GM21381 (cell line): ENCODE data around the gene POP4.

Source experiments
- ATAC-seq: cut with Tn5 transposase; IDR thresholded peaks from one replicate; pipeline ENCODE4 v1.9.1; 2021; ENCODE audit warnings: mild to moderate bottlenecking, moderate library complexity; ENCODE audit not compliant: unreplicated experiment

The POP4 gene

DNA sequence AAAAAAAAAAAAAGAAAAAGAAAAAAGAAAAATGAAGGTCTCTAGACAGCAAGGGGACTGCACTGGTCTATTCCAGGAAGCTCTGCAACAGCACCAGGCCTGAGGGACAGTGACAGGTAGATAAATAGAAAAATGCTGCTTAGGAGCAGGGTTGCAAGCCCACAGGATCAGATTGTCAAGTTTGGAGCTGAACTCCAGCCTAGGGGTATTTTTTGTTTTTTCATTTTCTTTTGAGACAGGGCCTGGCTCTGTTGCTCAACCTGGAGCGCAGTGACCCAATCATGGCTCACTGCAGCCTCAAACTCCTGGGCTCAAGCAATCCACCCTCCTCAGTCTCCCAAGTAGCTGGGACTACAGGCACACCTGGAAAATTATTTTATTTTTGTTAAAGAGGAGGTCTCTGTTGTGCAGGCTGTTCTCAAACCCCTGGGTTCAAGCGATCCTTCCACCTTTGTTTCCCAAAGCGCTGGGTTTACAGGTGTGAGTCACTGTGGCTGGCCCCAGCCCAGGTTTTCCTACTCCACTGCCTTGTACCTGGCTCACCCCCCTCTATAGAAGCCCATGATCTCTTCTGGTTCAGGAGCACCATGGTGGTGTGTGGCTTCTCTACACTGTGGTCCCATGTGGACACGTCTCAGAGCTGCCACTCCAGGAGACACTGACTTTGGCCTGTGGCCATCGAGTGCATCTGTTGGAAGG lies 23.9 kb downstream of the POP4 start:
- ATAC-seq: no peak

GRCh38 chr19:29630655-29631054 lies 24.6 kb downstream of the POP4 start:
- ATAC-seq: no peak

DNA sequence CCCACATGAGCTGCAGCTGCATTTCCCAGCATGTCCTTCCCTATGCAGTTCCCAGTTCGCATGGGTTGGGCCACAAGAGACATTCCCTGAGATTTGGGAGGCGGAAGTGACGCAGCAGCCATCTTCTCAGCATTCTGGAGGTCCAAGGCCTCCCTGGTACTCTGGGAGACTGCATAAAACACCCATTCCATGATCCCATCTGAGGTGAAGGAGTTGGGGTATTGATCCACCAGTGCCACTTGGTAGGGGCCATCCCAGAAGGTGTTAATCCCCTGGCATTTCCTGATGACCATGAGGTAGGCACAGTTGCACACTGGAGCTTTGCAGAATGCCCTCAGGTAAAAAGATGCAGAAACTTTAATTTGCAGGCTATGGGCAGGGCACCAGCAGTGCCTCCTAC lies 25.4 kb downstream of the POP4 start:
- ATAC-seq: no peak

DNA sequence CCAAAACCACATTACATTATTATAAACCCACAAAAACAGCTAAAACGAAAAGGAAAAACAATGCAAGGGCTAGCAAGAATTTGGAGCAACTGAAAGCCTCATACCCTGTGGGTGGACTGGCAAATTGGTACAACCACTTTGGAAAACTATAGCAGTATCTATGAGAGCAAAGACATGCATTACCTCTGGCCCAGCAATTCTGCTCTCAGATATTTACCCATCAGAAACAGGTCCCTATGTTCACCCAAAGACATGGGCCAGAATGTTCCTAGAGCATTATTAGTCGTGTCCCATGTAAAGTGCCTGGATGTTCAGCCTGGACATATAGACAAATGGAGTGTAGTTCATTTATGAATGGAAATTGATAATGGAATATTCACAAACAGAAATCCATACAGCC lies 27.9 kb downstream of the POP4 start:
- no peak for ATAC-seq

GRCh38 chr19:29634423-29635130 lies 28.5 kb downstream of the POP4 start:
- ATAC-seq: no peak

GRCh38 chr19:29635963-29636362 lies 29.9 kb downstream of the POP4 start:
- ATAC-seq: no peak

GRCh38 chr19:29636553-29637360 lies 30.7 kb downstream of the POP4 start:
- ATAC-seq: no peak

- no peak for ATAC-seq
Observed at GRCh38 chr19:29639086-29639485, 33.0 kb downstream of the POP4 start.

GRCh38 chr19:29640231-29640630 lies 34.1 kb downstream of the POP4 start:
- no peak for ATAC-seq

- no peak for ATAC-seq
Observed at GRCh38 chr19:29641597-29641996, 35.5 kb downstream of the POP4 start.

GRCh38 chr19:29643361-29643935 lies 37.4 kb downstream of the POP4 start:
- no peak for ATAC-seq

DNA sequence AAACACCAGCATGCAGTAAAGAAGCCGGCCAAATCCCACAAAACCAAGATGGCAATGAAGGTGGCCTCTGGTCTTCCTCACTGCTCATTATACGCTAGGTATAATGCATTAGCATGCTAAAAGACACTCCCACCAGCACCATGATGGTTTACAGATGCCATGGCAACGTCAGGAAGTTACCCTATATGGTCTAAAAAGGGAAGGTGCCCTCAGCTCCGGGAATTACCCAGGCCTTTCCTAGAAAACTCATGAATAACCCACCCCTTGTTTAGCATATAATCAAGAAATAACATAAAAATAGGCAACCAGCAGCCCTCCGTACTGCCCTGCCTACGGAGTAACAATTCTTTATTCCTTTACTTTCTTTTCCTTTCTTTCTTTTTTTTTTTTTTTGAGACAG lies 38.1 kb downstream of the POP4 start:
- no peak for ATAC-seq

DNA sequence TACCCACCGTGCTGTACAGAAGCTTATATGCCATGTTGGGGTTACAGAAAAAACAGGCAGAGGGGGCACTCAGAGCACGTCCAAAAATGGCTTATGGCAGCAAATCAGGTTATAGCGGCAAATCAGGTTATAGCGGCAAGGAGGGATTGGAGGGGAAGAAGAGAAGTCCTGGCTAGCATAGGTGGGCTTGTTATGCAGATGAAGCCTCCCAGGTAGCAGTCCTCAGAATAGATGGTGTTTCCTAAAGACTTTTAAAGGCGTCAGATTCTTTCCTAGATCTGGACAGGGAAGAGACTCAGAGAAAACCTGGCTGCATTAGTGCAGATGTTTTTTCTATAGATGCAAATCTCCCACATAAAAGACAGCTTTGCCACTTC lies 39.4 kb downstream of the POP4 start:
- ATAC-seq: no peak

- no peak for ATAC-seq
Observed at GRCh38 chr19:29645911-29646310, 39.8 kb downstream of the POP4 start.

DNA sequence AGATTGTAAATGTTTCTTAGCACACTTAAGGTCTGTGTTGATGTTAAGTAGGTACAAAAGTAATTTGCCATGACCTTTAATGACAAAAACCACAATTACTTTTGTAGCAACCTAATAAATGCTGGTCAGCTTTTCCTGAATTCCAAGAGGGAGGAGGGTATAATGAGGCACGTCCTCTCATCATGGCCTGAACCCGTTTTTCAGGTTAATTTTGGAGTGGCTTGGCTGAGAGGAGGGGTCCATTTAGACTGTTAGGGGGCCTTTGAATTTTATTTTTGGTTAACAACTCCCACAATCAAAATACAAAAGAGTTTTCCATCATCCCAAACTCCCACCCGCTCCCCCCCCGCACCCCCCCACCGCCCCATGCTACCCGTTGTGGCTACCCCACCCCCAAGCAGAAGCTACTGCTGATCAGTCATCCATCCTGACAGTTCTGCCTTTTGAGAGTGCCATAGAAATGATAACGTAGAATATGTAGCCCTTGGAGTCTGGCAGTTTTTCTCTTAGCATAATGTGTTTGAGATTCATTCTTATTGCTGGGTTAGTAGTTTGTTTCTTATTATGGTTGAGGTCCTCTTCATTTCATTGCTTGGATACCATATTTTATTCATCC lies 44.8 kb downstream of the POP4 start:
- no peak for ATAC-seq

GRCh38 chr19:29651622-29652394 lies 45.7 kb downstream of the POP4 start:
- no peak for ATAC-seq

DNA sequence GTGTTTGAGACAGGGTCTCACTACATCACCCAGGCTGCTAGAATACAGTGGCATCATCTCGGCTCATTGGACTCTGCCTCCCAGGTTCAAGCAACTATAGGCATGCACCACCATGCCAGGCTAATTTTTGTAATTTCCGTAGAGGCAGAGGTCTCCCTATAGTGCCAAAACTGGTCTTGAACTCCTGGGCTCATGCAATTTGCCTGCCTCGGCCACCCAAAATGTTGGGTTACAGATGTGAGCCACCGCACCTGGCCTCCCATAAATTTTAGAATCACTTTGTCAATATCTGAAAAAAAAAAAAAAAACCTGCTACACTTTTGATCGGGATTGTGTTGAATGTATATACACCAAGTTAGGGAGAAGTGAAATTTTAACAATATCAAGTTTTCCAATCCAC lies 47.3 kb downstream of the POP4 start:
- ATAC-seq: no peak

GRCh38 chr19:29655648-29656335 lies 49.7 kb downstream of the POP4 start:
- no peak for ATAC-seq

DNA sequence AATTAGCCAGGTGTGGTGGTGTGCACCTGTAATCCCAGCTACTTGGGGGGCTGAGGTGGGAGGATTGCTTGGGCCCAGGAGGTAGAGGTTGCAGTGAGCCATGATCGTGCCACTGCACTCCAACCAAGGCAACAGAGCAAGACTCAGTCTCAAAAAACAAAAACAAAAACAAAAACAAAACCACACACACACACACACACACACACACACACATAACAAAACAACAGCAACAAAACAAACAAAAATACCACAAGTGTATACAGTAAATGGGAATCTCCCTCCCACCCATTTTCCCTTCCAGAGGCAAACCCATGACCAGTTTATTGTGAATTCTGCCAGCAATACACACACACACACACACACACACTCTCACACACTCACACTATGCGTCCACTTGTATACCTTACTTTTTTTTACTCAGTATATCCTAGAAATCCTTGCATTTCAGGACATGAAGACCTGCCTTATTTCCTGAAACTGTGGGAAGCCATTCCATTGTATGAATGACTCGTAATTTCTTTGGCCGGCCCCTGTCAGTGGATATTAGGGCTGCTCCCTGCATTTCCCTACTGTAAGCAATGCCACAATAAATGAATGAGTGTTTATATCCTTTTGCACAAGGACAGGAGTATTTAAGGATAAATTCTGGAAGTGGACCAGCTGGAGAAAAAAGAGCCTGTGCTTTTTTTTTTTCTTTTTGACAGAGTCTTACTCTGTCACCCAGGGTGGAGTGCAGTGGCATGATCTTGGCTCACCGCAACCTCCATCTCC lies 52.3 kb downstream of the POP4 start:
- no peak for ATAC-seq
